Transverse colon (tissue), 4 donors: ENCODE data around the gene ZBED1. TPM values are rescaled to one million over a fixed set of nuclear protein-coding genes. Genes with fewer than 3 reads are reported as not detected.

ENCODE experiments used
- DNase-seq: peaks from one replicate; pipeline ENCODE4 v3.0.0-alpha.2; 2019
- H3K27ac ChIP-seq, 4 donors: fragments of 200-600 bp; sonication (generic); 2 replicates each; pipeline ENCODE4 v1.5.1; 2016 to 2018; ENCODE audit warnings: inconsistent platforms in 4 of 4
- H3K27me3 ChIP-seq: fragments of 200-600 bp; sonication (generic); 2 replicates; pipeline ENCODE4 v1.5.1; 2017; ENCODE audit warnings: inconsistent platforms
- H3K36me3 ChIP-seq, 4 donors: fragments of 200-600 bp; sonication (generic); 2 replicates each; pipeline ENCODE4 v1.5.1; 2017 to 2019; ENCODE audit warnings: inconsistent platforms in 4 of 4
- H3K4me1 ChIP-seq, 4 donors: fragments of 200-600 bp; sonication (generic); 2 replicates each; pipeline ENCODE4 v1.5.1; 2017 to 2020; ENCODE audit warnings: inconsistent platforms in 4 of 4
- H3K4me3 ChIP-seq, 4 donors: fragments of 200-600 bp; sonication (generic); 1 replicate in 1 of 4; 2 replicates in 3 of 4; pipeline versions ENCODE4 v1.5.1 to v1.6.1; 2017 to 2019; ENCODE audit warnings: inconsistent platforms in 4 of 4
- H3K9me3 ChIP-seq, 2 donors: fragments of 200-600 bp; sonication (generic); 2 replicates each; pipeline ENCODE4 v1.5.1; 2017 to 2019; ENCODE audit warnings: inconsistent platforms in 2 of 2
- EP300 ChIP-seq: sonication (generic); formaldehyde crosslinking; IDR thresholded peaks from one replicate; pipeline ENCODE4 v1.6.1; 2017; ENCODE audit warnings: antibody characterized with exemption, low read depth
- POLR2A ChIP-seq: fragments of 450-650 bp; IDR thresholded peaks from one replicate; pipeline ENCODE4 v1.6.1; 2016; ENCODE audit warnings: antibody characterized with exemption, mild to moderate bottlenecking, moderate library complexity
- POLR2AphosphoS5 ChIP-seq, 3 donors: sonication (generic); formaldehyde crosslinking; IDR thresholded peaks; one replicate each; pipeline ENCODE4 v1.6.1; 2016; ENCODE audit warnings: antibody characterized with exemption in 3 of 3
- whole genome bisulfite sequencing, 2 donors: methylation state at CpG; one replicate each; pipeline ENCODE4 v1.1.5; 2018; ENCODE audit warnings: low coverage in 1 of 2; 5-methylcytosine and 5-hydroxymethylcytosine counted together
- in situ Hi-C, 4 donors: fragments of 200-750 bp; cut with MboI; loops; one replicate each; pipeline versions ENCODE4 v1.15.0 to v1.15.1; 2017; ENCODE audit warnings: low sequenced_read_pairs in 3 of 4, low pct_ligation_motif_present in 1 of 4, low pct_unique_long_range_greater_than_20kb in 1 of 4
- intact Hi-C: fragments of 100-400 bp; cut with DNase I; formaldehyde crosslinking; loops from one replicate; pipeline ENCODE4 v1.15.1; 2023; ENCODE audit warnings: low total_unique reads
- total RNA-seq, 4 donors: library from RNA; depleted of rRNA; stranded (reverse); fragments of >200 nt; gene quantifications; one replicate each; pipeline ENCODE4 v1.1.0, GENCODE V29; 2016
- TF ChIP-seq, protein P1 (sequence below), 5 experiments: fragments of 200-600 bp in 3 of 5; fragments of 450-650 bp in 2 of 5; sonication (generic) in 3 of 5; IDR thresholded peaks; 1 replicate in 2 of 5; 2 replicates in 3 of 5; pipeline ENCODE4 v1.5.1; 2016 to 2017; ENCODE audit warnings: antibody characterized with exemption in 5 of 5, inconsistent platforms in 3 of 5, mild to moderate bottlenecking in 2 of 5, moderate library complexity in 1 of 5

ZBED1 gene
- total RNA-seq, 4 donors from 2014 or later = 44.0 to 94.3 (median 67.1) TPM

DNA sequence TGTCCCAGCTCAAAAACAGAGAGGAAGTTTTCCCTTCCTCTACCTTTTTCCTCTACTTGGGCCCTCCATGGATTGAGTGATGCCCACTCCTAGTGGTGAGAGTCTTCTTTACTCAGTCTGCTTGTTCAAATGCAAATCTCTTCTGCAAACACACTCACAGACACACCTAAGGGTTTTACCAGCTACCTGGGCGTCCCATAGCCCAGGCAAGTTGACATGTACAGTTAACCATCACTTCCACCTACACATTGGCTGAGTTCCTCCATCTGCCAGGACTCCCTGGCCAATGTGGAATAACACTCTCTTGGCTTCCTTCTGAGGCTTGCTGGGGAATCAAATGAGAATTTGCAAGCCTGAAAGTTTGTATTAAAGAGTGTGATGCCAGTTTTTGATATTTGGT lies 45.7 kb upstream of the ZBED1 start:
- TF ChIP-seq, protein P1, sequence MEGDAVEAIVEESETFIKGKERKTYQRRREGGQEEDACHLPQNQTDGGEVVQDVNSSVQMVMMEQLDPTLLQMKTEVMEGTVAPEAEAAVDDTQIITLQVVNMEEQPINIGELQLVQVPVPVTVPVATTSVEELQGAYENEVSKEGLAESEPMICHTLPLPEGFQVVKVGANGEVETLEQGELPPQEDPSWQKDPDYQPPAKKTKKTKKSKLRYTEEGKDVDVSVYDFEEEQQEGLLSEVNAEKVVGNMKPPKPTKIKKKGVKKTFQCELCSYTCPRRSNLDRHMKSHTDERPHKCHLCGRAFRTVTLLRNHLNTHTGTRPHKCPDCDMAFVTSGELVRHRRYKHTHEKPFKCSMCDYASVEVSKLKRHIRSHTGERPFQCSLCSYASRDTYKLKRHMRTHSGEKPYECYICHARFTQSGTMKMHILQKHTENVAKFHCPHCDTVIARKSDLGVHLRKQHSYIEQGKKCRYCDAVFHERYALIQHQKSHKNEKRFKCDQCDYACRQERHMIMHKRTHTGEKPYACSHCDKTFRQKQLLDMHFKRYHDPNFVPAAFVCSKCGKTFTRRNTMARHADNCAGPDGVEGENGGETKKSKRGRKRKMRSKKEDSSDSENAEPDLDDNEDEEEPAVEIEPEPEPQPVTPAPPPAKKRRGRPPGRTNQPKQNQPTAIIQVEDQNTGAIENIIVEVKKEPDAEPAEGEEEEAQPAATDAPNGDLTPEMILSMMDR (IDR thresholded peaks at IDR 0.05) = no peak
- no peak for TF ChIP-seq POLR2AphosphoS5 (IDR thresholded peaks at IDR 0.05)
- TF ChIP-seq EP300 = no peak
- TF ChIP-seq POLR2A = no peak
- Histone ChIP-seq H3K9me3 (no peaks in the 10 kb centered on the region), H3K27ac (no peak overlapping the region), H3K4me1 (no peaks in the 10 kb centered on the region), H3K36me3 (no peaks in the 10 kb centered on the region), H3K27me3 (no peaks in the 10 kb centered on the region), H3K4me3 (no peak overlapping the region)
- WGBS, 2 donors = 67% methylated on average over 1 of the region's 1 CpG; no CpG with 5 or more reads in 1 of the 2 donors
- DNase-seq = no peak
- in situ Hi-C loops (no loop called here), intact Hi-C loops (no loop called here)

DNA sequence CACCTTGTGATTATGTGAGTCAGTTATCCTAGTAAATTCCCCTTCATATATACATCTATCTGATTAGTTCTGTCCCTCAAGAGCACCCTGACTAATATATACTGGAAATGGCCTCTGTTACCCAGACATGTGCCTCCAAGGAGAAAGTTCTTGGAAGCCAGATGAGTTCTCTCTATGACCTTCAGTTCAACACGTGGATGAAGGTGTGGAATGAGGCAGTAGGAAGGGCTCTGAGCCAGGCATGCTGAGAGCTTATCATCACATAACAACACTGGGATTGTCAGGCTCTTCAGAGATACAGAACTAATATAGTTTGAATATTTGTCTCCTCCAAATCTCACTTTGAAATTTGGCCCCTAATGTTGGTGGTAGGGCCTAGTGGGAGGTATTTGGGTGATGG lies 44.4 kb upstream of the ZBED1 start:
- H3K4me1 ChIP-seq = no peaks in the 10 kb centered on the region
- H3K4me3 ChIP-seq = no peak overlapping the region
- H3K27ac ChIP-seq = no peak overlapping the region
- H3K36me3 ChIP-seq = no peaks in the 10 kb centered on the region
- no peaks in the 10 kb centered on the region for H3K27me3 ChIP-seq
- TF ChIP-seq, protein P1 (IDR thresholded peaks at IDR 0.05) = no peak
- no peak for TF ChIP-seq POLR2AphosphoS5 (IDR thresholded peaks at IDR 0.05)
- no peak for TF ChIP-seq POLR2A
- TF ChIP-seq EP300 = no peak
- intact Hi-C loops = no loop called here
- DNase-seq = no peak
- 17 to 31% methylated on average over 1 of the region's 1 CpG for WGBS, 2 donors
- in situ Hi-C loops = no loop called here
- H3K9me3 ChIP-seq = no peaks in the 10 kb centered on the region

DNA sequence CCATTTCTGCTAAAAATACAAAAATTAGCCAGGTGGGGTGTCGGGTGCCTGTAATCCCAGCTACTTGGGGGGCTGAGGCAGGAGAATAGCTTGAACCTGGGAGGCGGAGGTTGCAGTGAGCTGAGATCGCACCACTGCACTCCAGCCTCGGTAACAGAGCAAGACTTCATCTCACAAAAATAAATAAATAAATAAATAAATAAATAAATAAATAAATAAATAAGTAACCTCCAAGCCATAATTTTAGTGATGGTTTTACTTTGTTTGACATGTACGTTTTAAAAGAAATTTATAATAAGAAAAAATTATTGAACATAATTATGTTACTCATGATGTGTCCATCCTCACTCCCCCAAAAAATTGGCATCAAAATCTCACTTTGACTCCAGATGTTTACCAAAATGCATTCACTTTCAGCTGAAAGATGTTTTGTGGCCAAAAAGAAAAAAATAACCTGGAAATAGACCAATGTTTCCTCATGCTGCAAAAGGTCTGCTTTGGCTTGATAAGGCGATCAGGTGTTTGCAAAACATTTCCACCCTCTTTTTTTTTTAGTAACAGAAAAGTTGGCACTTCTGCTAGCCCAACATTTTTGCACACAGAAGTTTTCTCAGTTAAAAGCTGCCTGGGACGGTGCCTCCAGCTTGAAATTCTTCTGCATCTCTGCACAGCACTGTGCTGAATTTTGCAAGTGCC lies 42.2 kb upstream of the ZBED1 start:
- Histone ChIP-seq H3K4me1 (no peaks in the 10 kb centered on the region), H3K4me3 (no peak overlapping the region), H3K27me3 (no peaks in the 10 kb centered on the region), H3K27ac (no peak overlapping the region), H3K9me3 (no peaks in the 10 kb centered on the region), H3K36me3 (no peaks in the 10 kb centered on the region)
- no peak for TF ChIP-seq POLR2AphosphoS5 (IDR thresholded peaks at IDR 0.05)
- TF ChIP-seq, protein P1 (IDR thresholded peaks at IDR 0.05) = no peak
- TF ChIP-seq EP300 = no peak
- no peak for TF ChIP-seq POLR2A
- DNase-seq = no peak
- intact Hi-C loops (no loop called here), in situ Hi-C loops (no loop called here)
- 71 to 79% methylated on average over 6 to 7 of the region's 7 CpGs for WGBS, 2 donors

DNA sequence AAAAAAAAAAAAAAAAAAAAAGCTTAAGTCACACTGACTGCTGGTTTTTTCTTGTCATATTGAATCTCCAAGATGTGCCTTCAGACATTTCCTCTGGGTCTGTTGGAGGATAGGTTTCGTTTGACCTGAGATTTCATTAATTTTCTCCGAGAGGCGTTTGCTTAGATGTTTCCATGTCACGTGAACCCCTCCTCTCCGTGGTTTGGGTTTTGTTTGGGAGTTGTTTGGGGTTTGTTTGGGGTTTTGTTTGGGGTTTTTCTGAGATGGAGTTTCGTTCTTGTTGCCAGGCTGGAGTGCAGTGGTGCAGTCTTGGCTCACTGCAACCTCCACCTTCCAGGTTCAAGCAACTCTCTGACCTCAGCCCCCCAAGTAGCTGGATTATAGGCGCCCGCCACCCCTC lies 40.8 kb upstream of the ZBED1 start:
- intact Hi-C loops = no loop called here
- DNase-seq = no peak
- H3K27me3 ChIP-seq = no peaks in the 10 kb centered on the region
- H3K27ac ChIP-seq = no peak overlapping the region
- no peak for TF ChIP-seq POLR2AphosphoS5 (IDR thresholded peaks at IDR 0.05)
- TF ChIP-seq, protein P1 (IDR thresholded peaks at IDR 0.05) = no peak
- no peaks in the 10 kb centered on the region for H3K9me3 ChIP-seq
- WGBS, 2 donors = 73 to 81% methylated on average over 6 to 8 of the region's 8 CpGs
- no peaks in the 10 kb centered on the region for H3K4me1 ChIP-seq
- in situ Hi-C loops = no loop called here
- no peaks in the 10 kb centered on the region for H3K36me3 ChIP-seq
- H3K4me3 ChIP-seq = no peak overlapping the region
